Keratinocyte (primary cell): ENCODE results near the gene MREG. TPM values are rescaled to one million over a fixed set of nuclear protein-coding genes. Genes with fewer than 3 reads are reported as not detected.

ENCODE experiments used
- DNase-seq: peaks from one replicate; pipeline ENCODE4 v3.0.0-alpha.2; 2011; ENCODE audit warnings: low read depth, missing footprints, low spot score
- FAIRE-seq: peaks from 2 replicates; lab custom pipeline; 2011; peaks lifted over from hg19 to GRCh38; lab: Jason Lieb, UNC
- H2AFZ ChIP-seq: 2 replicates; pipeline ENCODE4 v1.6.0; 2012; ENCODE audit warnings: low read length, control low read depth, inconsistent platforms; ENCODE audit not compliant: control insufficient read depth
- H3K27ac ChIP-seq: 2 replicates; pipeline ENCODE4 v1.5.1; 2011; ENCODE audit warnings: low read length; ENCODE audit not compliant: control insufficient read depth, insufficient read depth
- H3K27me3 ChIP-seq: 3 replicates; pipeline ENCODE4 v1.6.0; 2011; ENCODE audit warnings: low read length; ENCODE audit not compliant: control insufficient read depth, insufficient read depth; ENCODE audit errors: extremely low read depth
- H3K36me3 ChIP-seq, 2 experiments: 2 replicates in 1 of 2; 3 replicates in 1 of 2; pipeline ENCODE4 v1.5.1; 2011; ENCODE audit warnings: low read length in 2 of 2, mild to moderate bottlenecking in 1 of 2; ENCODE audit not compliant: control insufficient read depth in 2 of 2, insufficient read depth in 2 of 2; ENCODE audit errors: extremely low read depth in 1 of 2
- H3K4me1 ChIP-seq: 3 replicates; pipeline ENCODE4 v1.5.1; 2011; ENCODE audit warnings: low read length; ENCODE audit not compliant: control insufficient read depth, insufficient read depth; ENCODE audit errors: extremely low read depth
- H3K4me2 ChIP-seq: 3 replicates; pipeline ENCODE4 v1.6.0; 2011; ENCODE audit warnings: low read depth, low read length; ENCODE audit not compliant: control insufficient read depth, insufficient read depth; ENCODE audit errors: extremely low read depth
- H3K4me3 ChIP-seq, 3 experiments: fragments of 200-600 bp in 1 of 3; sonication (generic) in 1 of 3; 2 replicates in 2 of 3; 3 replicates in 1 of 3; pipeline ENCODE4 v1.5.1; 2011 to 2016; ENCODE audit warnings: low read length in 3 of 3, mild to moderate bottlenecking in 3 of 3, control low read depth in 2 of 3, inconsistent platforms in 1 of 3, low read depth in 1 of 3, mixed read lengths in 1 of 3, mixed run types in 1 of 3, moderate library complexity in 1 of 3; ENCODE audit not compliant: control insufficient read depth in 2 of 3, insufficient read depth in 2 of 3; ENCODE audit errors: extremely low read depth in 1 of 3
- H3K79me2 ChIP-seq: 2 replicates; pipeline ENCODE4 v1.6.0; 2012; ENCODE audit warnings: low read length; ENCODE audit not compliant: control insufficient read depth, insufficient read depth
- H3K9ac ChIP-seq: 3 replicates; pipeline ENCODE4 v1.6.0; 2011; ENCODE audit warnings: low read length; ENCODE audit not compliant: control insufficient read depth, insufficient read depth; ENCODE audit errors: extremely low read depth
- H3K9me1 ChIP-seq: 3 replicates; pipeline ENCODE4 v1.6.0; 2011; ENCODE audit warnings: low read length; ENCODE audit not compliant: control insufficient read depth, insufficient read depth; ENCODE audit errors: extremely low read depth
- H3K9me3 ChIP-seq: 2 replicates; pipeline ENCODE4 v1.5.1; 2012; ENCODE audit warnings: low read depth, low read length; ENCODE audit not compliant: control insufficient read depth
- H4K20me1 ChIP-seq: 3 replicates; pipeline ENCODE4 v1.6.0; 2011; ENCODE audit warnings: low read length; ENCODE audit not compliant: control insufficient read depth, insufficient read depth; ENCODE audit errors: extremely low read depth
- EZH2 ChIP-seq: IDR thresholded peaks from one replicate; pipeline ENCODE4 v1.6.1; 2012; ENCODE audit warnings: inconsistent platforms, mild to moderate bottlenecking, low read length, moderate library complexity
- dilution Hi-C: fragments of 300-500 bp; cut with MboI; formaldehyde crosslinking; loops from one replicate; pipeline ENCODE4 v1.7.0; 2020; ENCODE audit warnings: low sequenced_read_pairs; ENCODE audit not compliant: extremely low pct_ligation_motif_present
- polyA plus RNA-seq, 5 experiments: library from polyadenylated mRNA; depleted of rRNA in 3 of 5; stranded (reverse) in 3 of 5; stranded (forward) in 1 of 5; unstranded in 1 of 5; fragments of >200 nt; gene quantifications; 1 replicate in 1 of 5; 2 replicates in 3 of 5; 3 replicates in 1 of 5; pipeline versions ENCODE4 v1.2.1 to v1.2.3, GENCODE V29; 2011 to 2012; ENCODE audit warnings: missing spikeins in 2 of 5, low read depth in 1 of 5, low replicate concordance in 1 of 5
- TF ChIP-seq, protein P1 (sequence below), 3 experiments: IDR thresholded peaks in 1 of 3; conservative IDR thresholded peaks in 1 of 3; optimal IDR thresholded peaks in 1 of 3; 2 replicates in 2 of 3; 3 replicates in 1 of 3; pipeline versions ENCODE3 to v1.5.1; 2011; ENCODE audit warnings: low read length in 3 of 3, mild to moderate bottlenecking in 3 of 3, moderate library complexity in 2 of 3, control low read depth in 1 of 3, inconsistent platforms in 1 of 3; ENCODE audit not compliant: insufficient read depth in 2 of 3; ENCODE audit errors: extremely low read depth in 1 of 3

Gene MREG
- polyA plus RNA-seq, 1 donor (not counting 4 experiments of a cell fraction or from before 2014, with no cell fraction given), result 32.9 TPM

DNA sequence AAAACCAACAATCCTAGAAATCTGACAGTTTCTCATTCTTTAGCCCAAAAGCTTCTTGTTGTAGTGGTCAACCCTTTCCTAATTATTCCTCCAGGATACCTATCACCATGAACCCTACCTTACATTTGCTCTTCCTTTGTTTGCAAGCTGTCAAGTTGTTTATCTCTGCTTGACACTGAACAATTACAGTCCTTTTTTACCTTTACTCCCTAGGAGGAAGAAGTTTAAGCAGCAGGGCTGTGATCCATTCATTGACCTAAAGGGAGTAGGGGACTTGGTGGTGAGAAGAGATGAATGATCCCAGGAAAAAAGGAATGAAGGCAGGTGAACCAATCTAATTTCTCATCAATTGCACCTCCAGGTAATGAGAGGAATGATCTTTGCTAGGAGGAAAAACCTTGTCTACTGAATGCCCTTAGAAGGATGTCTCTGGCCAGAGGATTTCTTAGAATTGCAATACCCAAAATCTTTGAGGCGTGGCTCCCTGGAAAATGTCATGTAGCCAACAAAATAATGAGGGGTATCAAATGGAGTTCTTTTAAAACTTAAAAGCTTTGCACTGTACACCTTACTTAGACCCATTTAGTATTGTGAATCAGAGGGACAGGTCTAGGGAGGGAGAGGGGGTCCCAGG is 47.7 kb downstream of the MREG start:
- no peak for DNase-seq
- dilution Hi-C loops, result no loop called here
- no peak overlapping the region for H3K9ac ChIP-seq
- no peak overlapping the region for H3K27ac ChIP-seq
- no peaks in the 10 kb centered on the region for H3K36me3 ChIP-seq
- H3K4me3 ChIP-seq, result no peak overlapping the region
- FAIRE-seq, result no peak
- H2AFZ ChIP-seq, result no peak overlapping the region
- H4K20me1 ChIP-seq, result no peaks in the 10 kb centered on the region
- peaks cover 33% of the 10 kb centered on the region for H3K79me2 ChIP-seq
- no peak for TF ChIP-seq EZH2
- TF ChIP-seq, protein P1, sequence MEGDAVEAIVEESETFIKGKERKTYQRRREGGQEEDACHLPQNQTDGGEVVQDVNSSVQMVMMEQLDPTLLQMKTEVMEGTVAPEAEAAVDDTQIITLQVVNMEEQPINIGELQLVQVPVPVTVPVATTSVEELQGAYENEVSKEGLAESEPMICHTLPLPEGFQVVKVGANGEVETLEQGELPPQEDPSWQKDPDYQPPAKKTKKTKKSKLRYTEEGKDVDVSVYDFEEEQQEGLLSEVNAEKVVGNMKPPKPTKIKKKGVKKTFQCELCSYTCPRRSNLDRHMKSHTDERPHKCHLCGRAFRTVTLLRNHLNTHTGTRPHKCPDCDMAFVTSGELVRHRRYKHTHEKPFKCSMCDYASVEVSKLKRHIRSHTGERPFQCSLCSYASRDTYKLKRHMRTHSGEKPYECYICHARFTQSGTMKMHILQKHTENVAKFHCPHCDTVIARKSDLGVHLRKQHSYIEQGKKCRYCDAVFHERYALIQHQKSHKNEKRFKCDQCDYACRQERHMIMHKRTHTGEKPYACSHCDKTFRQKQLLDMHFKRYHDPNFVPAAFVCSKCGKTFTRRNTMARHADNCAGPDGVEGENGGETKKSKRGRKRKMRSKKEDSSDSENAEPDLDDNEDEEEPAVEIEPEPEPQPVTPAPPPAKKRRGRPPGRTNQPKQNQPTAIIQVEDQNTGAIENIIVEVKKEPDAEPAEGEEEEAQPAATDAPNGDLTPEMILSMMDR (optimal IDR thresholded peaks at IDR 0.05 in 1 of 3, IDR thresholded peaks at IDR 0.05 in 1 of 3, conservative IDR thresholded peaks at IDR 0.05 in 1 of 3; ENCODE audit: extremely low read depth in 1 of 3, insufficient read depth in 2 of 3, low read length in 3 of 3), result no peak
- H3K4me1 ChIP-seq, result peaks cover 23% of the 10 kb centered on the region
- H3K9me3 ChIP-seq, result no peaks in the 10 kb centered on the region
- peaks cover 4% of the 10 kb centered on the region for H3K9me1 ChIP-seq
- H3K27me3 ChIP-seq, result no peaks in the 10 kb centered on the region
- no peak overlapping the region for H3K4me2 ChIP-seq

DNA sequence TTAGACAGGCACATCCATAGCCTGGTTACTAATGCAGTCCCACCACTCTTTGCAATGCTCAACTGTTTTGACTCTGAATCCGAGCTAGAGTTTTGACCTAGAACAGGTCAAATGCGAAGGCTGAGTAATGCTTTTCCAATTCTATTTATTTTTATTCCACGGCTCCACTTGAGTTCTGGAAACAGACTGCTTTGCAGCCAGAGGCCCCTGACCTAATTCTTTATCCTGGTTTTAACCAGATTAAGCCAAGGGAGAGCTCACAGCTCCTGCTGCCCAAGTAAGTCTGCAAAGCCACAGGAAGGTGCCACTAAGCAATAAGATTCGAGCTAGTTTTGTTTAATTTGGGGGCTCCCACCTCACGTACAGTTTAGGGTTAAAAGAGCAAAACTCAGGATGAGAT is 51.4 kb downstream of the MREG start:
- no peak overlapping the region for H3K4me2 ChIP-seq

More for the DNA sequence above, 51.4 kb downstream of the MREG start:
- no peaks in the 10 kb centered on the region for H3K27me3 ChIP-seq
- H3K79me2 ChIP-seq, result peaks cover 10% of the 10 kb centered on the region
- H2AFZ ChIP-seq, result no peak overlapping the region
- H3K9me1 ChIP-seq, result no peaks in the 10 kb centered on the region
- no peaks in the 10 kb centered on the region for H3K9me3 ChIP-seq
- H3K9ac ChIP-seq, result no peak overlapping the region
- no peak for TF ChIP-seq EZH2
- TF ChIP-seq, protein P1 (optimal IDR thresholded peaks at IDR 0.05 in 1 of 3, IDR thresholded peaks at IDR 0.05 in 1 of 3, conservative IDR thresholded peaks at IDR 0.05 in 1 of 3; ENCODE audit: extremely low read depth in 1 of 3, insufficient read depth in 2 of 3, low read length in 3 of 3), result no peak
- H3K36me3 ChIP-seq, result no peaks in the 10 kb centered on the region
- dilution Hi-C loops, result no loop called here
- no peak for FAIRE-seq
- DNase-seq, result no peak
- H3K4me1 ChIP-seq, result peaks cover 4% of the 10 kb centered on the region
- H4K20me1 ChIP-seq, result no peaks in the 10 kb centered on the region
- no peak overlapping the region for H3K27ac ChIP-seq
- no peak overlapping the region for H3K4me3 ChIP-seq
